Measurements from ENCODE around the gene S100A6.

GRCh38 chr1:153485863-153486262 is 49.9 kb downstream of the S100A6 start:
- TF ChIP-seq, protein P1, sequence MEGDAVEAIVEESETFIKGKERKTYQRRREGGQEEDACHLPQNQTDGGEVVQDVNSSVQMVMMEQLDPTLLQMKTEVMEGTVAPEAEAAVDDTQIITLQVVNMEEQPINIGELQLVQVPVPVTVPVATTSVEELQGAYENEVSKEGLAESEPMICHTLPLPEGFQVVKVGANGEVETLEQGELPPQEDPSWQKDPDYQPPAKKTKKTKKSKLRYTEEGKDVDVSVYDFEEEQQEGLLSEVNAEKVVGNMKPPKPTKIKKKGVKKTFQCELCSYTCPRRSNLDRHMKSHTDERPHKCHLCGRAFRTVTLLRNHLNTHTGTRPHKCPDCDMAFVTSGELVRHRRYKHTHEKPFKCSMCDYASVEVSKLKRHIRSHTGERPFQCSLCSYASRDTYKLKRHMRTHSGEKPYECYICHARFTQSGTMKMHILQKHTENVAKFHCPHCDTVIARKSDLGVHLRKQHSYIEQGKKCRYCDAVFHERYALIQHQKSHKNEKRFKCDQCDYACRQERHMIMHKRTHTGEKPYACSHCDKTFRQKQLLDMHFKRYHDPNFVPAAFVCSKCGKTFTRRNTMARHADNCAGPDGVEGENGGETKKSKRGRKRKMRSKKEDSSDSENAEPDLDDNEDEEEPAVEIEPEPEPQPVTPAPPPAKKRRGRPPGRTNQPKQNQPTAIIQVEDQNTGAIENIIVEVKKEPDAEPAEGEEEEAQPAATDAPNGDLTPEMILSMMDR (IDR thresholded peaks at IDR 0.05 in 4 of 5, conservative IDR thresholded peaks at IDR 0.05 in 1 of 5) = no peak
- TF ChIP-seq POLR2A (IDR thresholded peaks at IDR 0.05) = no peak

Data from gastrocnemius medialis (tissue), 4 donors.